Measurements from ENCODE around the gene BMPR1B.

- TF ChIP-seq CTCF (IDR thresholded peaks at IDR 0.05; ENCODE audit: low read depth, low read length, missing input control) (no peak), ZBTB33 (IDR thresholded peaks at IDR 0.05) (no peak), TAF1 (conservative IDR thresholded peaks at IDR 0.05) (no peak), SP1 (IDR thresholded peaks at IDR 0.05) (no peak), HNF4A (conservative IDR thresholded peaks at IDR 0.05) (no peak), MAX (IDR thresholded peaks at IDR 0.05) (no peak), GABPA (IDR thresholded peaks at IDR 0.05 in 1 of 2, conservative IDR thresholded peaks at IDR 0.05 in 1 of 2) (no peak), REST (IDR thresholded peaks at IDR 0.05) (no peak)
Measured at GRCh38 chr4:95107004-95107403, 349.2 kb downstream of the BMPR1B start.

All from liver (tissue), 3 donors.